PC-3 (cell line): ENCODE results near the gene ADAMTS4.

Source experiments
- CTCF ChIP-seq: fragments of 300-600 bp; sonication (generic); conservative IDR thresholded peaks from 2 replicates; pipeline ENCODE4 v1.5.1; 2017; ENCODE audit warnings: antibody characterized with exemption, low read depth, mild to moderate bottlenecking, low read length
- EZH2 ChIP-seq: fragments of 300-600 bp; sonication (generic); IDR thresholded peaks from one replicate; pipeline ENCODE4 v1.6.1; 2017; ENCODE audit warnings: antibody characterized with exemption, mild to moderate bottlenecking, low read length; ENCODE audit not compliant: unreplicated experiment

- TF ChIP-seq EZH2 (no peak), CTCF (no peak)
Observed at GRCh38 chr1:161145832-161146231, 53.0 kb downstream of the ADAMTS4 start.
